ENCODE results near the gene SPPL3. TPM values are rescaled to one million over a fixed set of nuclear protein-coding genes. Genes with fewer than 3 reads are reported as not detected.

The SPPL3 gene
- total RNA-seq, 1 donor from 2014 or later = 22.3 TPM

- TF ChIP-seq CTCF (IDR thresholded peaks at IDR 0.05; ENCODE audit: insufficient read depth, low read length, poor library complexity, severe bottlenecking) = no peak
- H3K4me3 ChIP-seq (ENCODE audit: low read depth, low read length) = no peak overlapping the region
- no peaks in the 10 kb centered on the region for H3K27me3 ChIP-seq (ENCODE audit: control insufficient read depth, insufficient read depth, low read length)
- no peak for DNase-seq (ENCODE audit: low read depth)
- H3K36me3 ChIP-seq (ENCODE audit: control insufficient read depth, insufficient read depth, low read length) = no peaks in the 10 kb centered on the region
Measured at GRCh38 chr12:120872487-120872886, 31.7 kb downstream of the SPPL3 start.

GRCh38 chr12:120870415-120870814, 33.7 kb downstream of the SPPL3 start:
- DNase-seq (ENCODE audit: low read depth) = no peak
- TF ChIP-seq CTCF (IDR thresholded peaks at IDR 0.05; ENCODE audit: insufficient read depth, low read length, poor library complexity, severe bottlenecking) = no peak
- H3K36me3 ChIP-seq (ENCODE audit: control insufficient read depth, insufficient read depth, low read length) = no peaks in the 10 kb centered on the region
- no peak overlapping the region for H3K4me3 ChIP-seq (ENCODE audit: low read depth, low read length)
- H3K27me3 ChIP-seq (ENCODE audit: control insufficient read depth, insufficient read depth, low read length) = no peaks in the 10 kb centered on the region

GRCh38 chr12:120869376-120869775, 34.8 kb downstream of the SPPL3 start:
- Histone ChIP-seq H3K27me3 (ENCODE audit: control insufficient read depth, insufficient read depth, low read length) (no peaks in the 10 kb centered on the region), H3K36me3 (ENCODE audit: control insufficient read depth, insufficient read depth, low read length) (no peaks in the 10 kb centered on the region), H3K4me3 (ENCODE audit: low read depth, low read length) (no peak overlapping the region)
- TF ChIP-seq CTCF (IDR thresholded peaks at IDR 0.05; ENCODE audit: insufficient read depth, low read length, poor library complexity, severe bottlenecking) = no peak
- no peak for DNase-seq (ENCODE audit: low read depth)

- no peak overlapping the region for H3K4me3 ChIP-seq (ENCODE audit: low read depth, low read length)
- no peak for TF ChIP-seq CTCF (IDR thresholded peaks at IDR 0.05; ENCODE audit: insufficient read depth, low read length, poor library complexity, severe bottlenecking)
Measured at GRCh38 chr12:120866108-120866507, 38.0 kb downstream of the SPPL3 start.

GRCh38 chr12:120865098-120865497, 39.1 kb downstream of the SPPL3 start:
- TF ChIP-seq CTCF (IDR thresholded peaks at IDR 0.05; ENCODE audit: insufficient read depth, low read length, poor library complexity, severe bottlenecking) = no peak
- Histone ChIP-seq H3K27me3 (ENCODE audit: control insufficient read depth, insufficient read depth, low read length) (no peaks in the 10 kb centered on the region), H3K4me3 (ENCODE audit: low read depth, low read length) (no peak overlapping the region), H3K36me3 (ENCODE audit: control insufficient read depth, insufficient read depth, low read length) (no peaks in the 10 kb centered on the region)
- no peak for DNase-seq (ENCODE audit: low read depth)

More at GRCh38 chr12:120866108-120866507, 38.0 kb downstream of the SPPL3 start:
- no peaks in the 10 kb centered on the region for H3K36me3 ChIP-seq (ENCODE audit: control insufficient read depth, insufficient read depth, low read length)
- H3K27me3 ChIP-seq (ENCODE audit: control insufficient read depth, insufficient read depth, low read length) = no peaks in the 10 kb centered on the region
- DNase-seq (ENCODE audit: low read depth) = no peak

DNA sequence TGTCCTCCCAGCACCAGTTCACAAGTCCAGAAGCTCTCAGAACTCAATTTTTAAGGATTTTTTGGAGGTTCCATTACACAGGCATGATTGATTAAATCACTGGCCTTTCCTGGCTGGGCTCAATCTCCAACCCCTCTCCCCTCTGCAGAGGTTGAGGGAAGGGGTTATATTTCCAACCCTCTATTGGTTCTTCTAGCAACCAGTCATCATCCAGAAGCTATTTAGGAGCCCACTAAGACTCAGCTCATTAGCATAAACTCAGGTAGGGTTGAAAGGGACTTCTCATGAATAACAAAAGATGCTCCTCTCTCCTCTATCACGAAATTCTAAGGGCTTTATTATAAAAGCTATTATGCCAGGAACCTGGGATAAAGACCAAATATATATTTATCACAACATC, 41.5 kb downstream of the SPPL3 start:
- DNase-seq (ENCODE audit: low read depth) = no peak
- Histone ChIP-seq H3K36me3 (ENCODE audit: control insufficient read depth, insufficient read depth, low read length) (no peaks in the 10 kb centered on the region), H3K4me3 (ENCODE audit: low read depth, low read length) (no peak overlapping the region), H3K27me3 (ENCODE audit: control insufficient read depth, insufficient read depth, low read length) (no peaks in the 10 kb centered on the region)
- no peak for TF ChIP-seq CTCF (IDR thresholded peaks at IDR 0.05; ENCODE audit: insufficient read depth, low read length, poor library complexity, severe bottlenecking)

Data from kidney epithelial cell (primary cell).